ENCODE data around the gene MATCAP1.

MATCAP1 gene

DNA sequence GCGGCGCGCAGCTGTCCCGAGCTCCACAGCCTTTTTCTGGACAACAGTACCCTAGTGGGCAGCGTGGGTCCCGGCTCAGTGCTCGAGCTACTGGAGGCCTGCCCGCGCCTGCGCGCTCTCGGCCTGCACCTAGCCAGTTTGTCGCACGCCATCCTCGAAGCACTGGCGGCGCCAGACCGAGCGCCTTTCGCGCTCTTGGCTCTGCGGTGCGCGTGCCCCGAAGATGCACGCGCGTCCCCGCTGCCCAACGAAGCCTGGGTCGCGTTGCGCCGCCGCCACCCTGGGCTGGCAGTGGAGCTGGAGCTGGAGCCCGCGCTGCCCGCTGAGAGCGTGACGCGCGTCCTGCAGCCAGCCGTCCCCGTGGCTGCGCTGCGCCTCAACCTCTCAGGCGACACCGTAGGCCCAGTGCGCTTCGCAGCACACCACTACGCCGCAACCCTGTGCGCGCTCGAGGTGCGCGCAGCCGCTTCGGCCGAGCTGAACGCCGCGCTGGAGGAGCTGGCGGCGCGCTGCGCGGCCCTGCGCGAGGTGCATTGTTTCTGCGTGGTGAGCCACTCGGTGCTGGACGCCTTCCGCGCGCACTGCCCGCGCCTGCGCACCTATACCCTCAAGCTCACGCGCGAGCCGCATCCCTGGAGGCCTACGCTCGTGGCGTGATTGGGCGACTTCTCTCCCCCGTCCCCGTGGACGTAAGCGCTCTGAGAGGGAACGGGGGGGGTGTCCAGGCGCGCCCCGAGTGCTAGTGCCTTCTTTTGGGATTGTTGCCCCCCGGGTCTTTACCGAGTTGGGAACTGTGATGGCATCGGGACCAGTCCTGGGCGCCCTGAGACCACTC, 20.4 kb downstream of the MATCAP1 start:
- Histone ChIP-seq H3K9ac (ENCODE audit: low read depth, low read length, poor library complexity) (peak overlapping the region; percentile 86), H4K91ac (ENCODE audit: low read depth, low read length, poor library complexity) (no peak overlapping the region), H2BK15ac (ENCODE audit: low read length) (peak overlapping the region; percentile 20), H3K36me3 (replicated peaks in 1 of 2; ENCODE audit: control insufficient read depth in 2 of 2, insufficient read depth in 2 of 2, low read length in 2 of 2) (no peaks in the 10 kb centered on the region), H3K18ac (ENCODE audit: low read length) (peak overlapping the region; percentile 92), H2BK120ac (ENCODE audit: low read depth, low read length) (no peak overlapping the region), H3K4ac (ENCODE audit: low read length) (no peak overlapping the region), H2BK5ac (ENCODE audit: low read length) (peak overlapping the region; percentile 53), H2AK5ac (ENCODE audit: low read depth, low read length) (peak overlapping the region; percentile 75), H2BK12ac (ENCODE audit: low read length) (peak overlapping the region; percentile 90), H3K27ac (replicated peaks; ENCODE audit: low read length) (no peak overlapping the region), H3K4me2 (ENCODE audit: insufficient read depth, low read length, poor library complexity, severe bottlenecking) (peak overlapping the region; percentile 94), H3K14ac (ENCODE audit: low read length) (peak overlapping the region; percentile 75), H4K8ac (ENCODE audit: low read depth, low read length) (peak overlapping the region; percentile 43), H3K9me3 (replicated peaks in 1 of 2; ENCODE audit: control insufficient read depth in 2 of 2, insufficient read depth in 1 of 2, low read depth in 1 of 2, low read length in 2 of 2) (peaks cover 0 to 11% of the 10 kb centered on the region in 2 donors), H3K23ac (ENCODE audit: low read depth, low read length, poor library complexity) (peak overlapping the region; percentile 95), H3K4me1 (ENCODE audit: control insufficient read depth in 2 of 2, insufficient read depth in 1 of 2, low read depth in 1 of 2, low read length in 2 of 2) (peaks cover 15 to 17% of the 10 kb centered on the region in 2 donors), H2AFZ (ENCODE audit: low read length) (peak overlapping the region; percentile 98), H3K27me3 (ENCODE audit: control insufficient read depth in 3 of 3, insufficient read depth in 3 of 3, low read depth in 1 of 3, low read length in 3 of 3) (peaks cover 80 to 100% (median 99%) of the 10 kb centered on the region in 3 experiments), H3K79me1 (ENCODE audit: low read depth, low read length) (peaks cover 6% of the 10 kb centered on the region), H3K4me3 (ENCODE audit: low read length in 2 of 2) (peak overlapping the region; percentile 47 to 78)
- WGBS, 2 donors (ENCODE audit: extremely low coverage in 2 of 2, insufficient read length in 2 of 2, insufficient replicate concordance in 1 of 2), result no CpG with 5 or more reads among the region's 99 CpGs
- DNase-seq (ENCODE audit: low spot score), result no peak

DNA sequence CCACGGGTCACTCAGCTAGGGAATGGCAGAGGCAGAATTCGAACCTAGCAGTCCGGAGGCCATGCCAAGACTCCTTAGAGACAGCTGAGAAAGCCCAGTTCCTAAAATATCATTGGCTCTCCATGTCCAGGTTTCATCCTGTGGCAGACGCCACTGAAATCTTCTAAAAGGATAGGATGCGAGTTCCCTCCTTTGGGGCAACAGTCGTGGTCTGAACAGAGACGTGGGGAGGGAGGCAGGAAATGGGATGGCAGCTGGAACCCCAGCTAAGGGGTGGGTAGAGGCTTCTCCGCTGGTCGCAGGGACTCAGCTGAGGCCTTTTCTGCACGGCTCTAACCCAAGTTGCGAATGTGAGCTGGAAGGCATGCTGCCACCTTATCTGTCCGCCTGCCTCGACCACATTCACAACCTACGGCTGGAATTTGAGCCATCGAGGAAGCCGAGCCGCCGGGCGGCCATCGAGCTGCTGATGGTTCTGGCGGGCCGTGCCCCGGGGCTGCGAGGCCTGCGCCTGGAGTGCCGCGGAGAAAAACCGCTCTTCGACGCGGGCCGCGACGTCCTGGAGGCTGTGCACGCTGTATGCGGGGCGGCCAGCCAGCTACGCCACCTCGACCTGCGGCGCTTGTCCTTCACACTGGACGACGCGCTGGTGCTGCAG, 21.1 kb downstream of the MATCAP1 start:
- peaks cover 15 to 17% of the 10 kb centered on the region in 2 donors for H3K4me1 ChIP-seq (ENCODE audit: control insufficient read depth in 2 of 2, insufficient read depth in 1 of 2, low read depth in 1 of 2, low read length in 2 of 2)
- WGBS, 2 donors (ENCODE audit: extremely low coverage in 2 of 2, insufficient read length in 2 of 2, insufficient replicate concordance in 1 of 2), result no CpG with 5 or more reads among the region's 44 CpGs

GRCh38 chr16:67161595-67162058, 22.1 kb downstream of the MATCAP1 start:
- H3K4ac ChIP-seq (ENCODE audit: low read length), result no peak overlapping the region
- peak overlapping the region; percentile 41 for H2BK12ac ChIP-seq (ENCODE audit: low read length)
- H2AK5ac ChIP-seq (ENCODE audit: low read depth, low read length), result peak overlapping the region; percentile 97
- H2AFZ ChIP-seq (ENCODE audit: low read length), result no peak overlapping the region
- no peak overlapping the region for H2BK15ac ChIP-seq (ENCODE audit: low read length)
- H3K9me3 ChIP-seq (replicated peaks in 1 of 2; ENCODE audit: control insufficient read depth in 2 of 2, insufficient read depth in 1 of 2, low read depth in 1 of 2, low read length in 2 of 2), result peaks cover 0 to 11% of the 10 kb centered on the region in 2 donors
- no peak overlapping the region for H4K8ac ChIP-seq (ENCODE audit: low read depth, low read length)
- no peak overlapping the region for H3K9ac ChIP-seq (ENCODE audit: low read depth, low read length, poor library complexity)
- no peak overlapping the region for H3K27ac ChIP-seq (replicated peaks; ENCODE audit: low read length)
- no CpG with 5 or more reads among the region's 25 CpGs for WGBS, 2 donors (ENCODE audit: extremely low coverage in 2 of 2, insufficient read length in 2 of 2, insufficient replicate concordance in 1 of 2)
- peak overlapping the region in 1 of 2 donors; percentile 18 for H3K4me3 ChIP-seq (ENCODE audit: low read length in 2 of 2)
- H3K4me2 ChIP-seq (ENCODE audit: insufficient read depth, low read length, poor library complexity, severe bottlenecking), result no peak overlapping the region
- H3K36me3 ChIP-seq (replicated peaks in 1 of 2; ENCODE audit: control insufficient read depth in 2 of 2, insufficient read depth in 2 of 2, low read length in 2 of 2), result no peaks in the 10 kb centered on the region
- peak overlapping the region; percentile 66 for H2BK5ac ChIP-seq (ENCODE audit: low read length)
- H2BK120ac ChIP-seq (ENCODE audit: low read depth, low read length), result no peak overlapping the region
- peak overlapping the region; percentile 76 for H3K18ac ChIP-seq (ENCODE audit: low read length)
- H4K91ac ChIP-seq (ENCODE audit: low read depth, low read length, poor library complexity), result no peak overlapping the region
- peaks cover 15 to 17% of the 10 kb centered on the region in 2 donors for H3K4me1 ChIP-seq (ENCODE audit: control insufficient read depth in 2 of 2, insufficient read depth in 1 of 2, low read depth in 1 of 2, low read length in 2 of 2)
- H3K79me1 ChIP-seq (ENCODE audit: low read depth, low read length), result peaks cover 6% of the 10 kb centered on the region
- peak overlapping the region; percentile 89 for H3K23ac ChIP-seq (ENCODE audit: low read depth, low read length, poor library complexity)
- H3K27me3 ChIP-seq (ENCODE audit: control insufficient read depth in 3 of 3, insufficient read depth in 3 of 3, low read depth in 1 of 3, low read length in 3 of 3), result peaks cover 79 to 100% (median 99%) of the 10 kb centered on the region in 3 experiments
- no peak overlapping the region for H3K14ac ChIP-seq (ENCODE audit: low read length)
- DNase-seq (ENCODE audit: low spot score), result no peak

More for the DNA sequence above, 21.1 kb downstream of the MATCAP1 start:
- Histone ChIP-seq H3K14ac (ENCODE audit: low read length) (peak overlapping the region; percentile 75), H2BK5ac (ENCODE audit: low read length) (no peak overlapping the region), H3K27me3 (ENCODE audit: control insufficient read depth in 3 of 3, insufficient read depth in 3 of 3, low read depth in 1 of 3, low read length in 3 of 3) (peaks cover 82 to 100% (median 99%) of the 10 kb centered on the region in 3 experiments), H2BK12ac (ENCODE audit: low read length) (peak overlapping the region; percentile 81), H2BK15ac (ENCODE audit: low read length) (peak overlapping the region; percentile 20), H3K9ac (ENCODE audit: low read depth, low read length, poor library complexity) (no peak overlapping the region), H3K36me3 (replicated peaks in 1 of 2; ENCODE audit: control insufficient read depth in 2 of 2, insufficient read depth in 2 of 2, low read length in 2 of 2) (no peaks in the 10 kb centered on the region), H3K18ac (ENCODE audit: low read length) (peak overlapping the region; percentile 92), H4K8ac (ENCODE audit: low read depth, low read length) (no peak overlapping the region), H3K4ac (ENCODE audit: low read length) (no peak overlapping the region), H3K23ac (ENCODE audit: low read depth, low read length, poor library complexity) (peak overlapping the region; percentile 91), H4K91ac (ENCODE audit: low read depth, low read length, poor library complexity) (no peak overlapping the region), H3K4me3 (ENCODE audit: low read length in 2 of 2) (peak overlapping the region; percentile 47 to 78), H2AK5ac (ENCODE audit: low read depth, low read length) (peak overlapping the region; percentile 44), H2BK120ac (ENCODE audit: low read depth, low read length) (no peak overlapping the region), H3K27ac (replicated peaks; ENCODE audit: low read length) (no peak overlapping the region), H2AFZ (ENCODE audit: low read length) (peak overlapping the region; percentile 98), H3K4me2 (ENCODE audit: insufficient read depth, low read length, poor library complexity, severe bottlenecking) (peak overlapping the region; percentile 94), H3K9me3 (replicated peaks in 1 of 2; ENCODE audit: control insufficient read depth in 2 of 2, insufficient read depth in 1 of 2, low read depth in 1 of 2, low read length in 2 of 2) (peaks cover 0 to 11% of the 10 kb centered on the region in 2 donors), H3K79me1 (ENCODE audit: low read depth, low read length) (peaks cover 6% of the 10 kb centered on the region)
- DNase-seq (ENCODE audit: low spot score), result no peak
